Measurements from ENCODE around the gene COP1. TPM values are rescaled to one million over a fixed set of nuclear protein-coding genes. Genes with fewer than 3 reads are reported as not detected.
"Not testable (repeated sequence)": the region's sequence is repeated elsewhere in the genome, so short reads cannot be mapped to it uniquely, and the experiment has no call there.

The COP1 gene
- total RNA-seq = 33.9 and 38.7 TPM in 2 replicates
- polyA plus RNA-seq (2012) = 24.5 TPM

GRCh38 chr1:176206961-176207902 is at the start of gene COP1:
TSS of gene COP1 (minus strand) at chr1:176207286. CDS start at chr1:176206978, 308 bp downstream.
- peak; percentile 97 for DNase-seq (ENCODE audit: low read depth)

GRCh38 chr1:176252191-176252590 is 45.1 kb upstream of the COP1 start:
- DNase-seq (ENCODE audit: low read depth) = no peak

GRCh38 chr1:176244851-176245250 is 37.8 kb upstream of the COP1 start:
- DNase-seq (ENCODE audit: low read depth) = no peak

GRCh38 chr1:176243746-176244145 is 36.7 kb upstream of the COP1 start:
- DNase-seq (ENCODE audit: low read depth) = no peak

GRCh38 chr1:176241385-176242015 is 34.4 kb upstream of the COP1 start:
- peak; percentile 11 for DNase-seq (ENCODE audit: low read depth)

- not testable (repeated sequence) for DNase-seq (ENCODE audit: low read depth)
These were observed 26.6 kb upstream of the COP1 start for GRCh38 chr1:176233657-176234056.

GRCh38 chr1:176227579-176227978 is 20.5 kb upstream of the COP1 start:
- DNase-seq (ENCODE audit: low read depth) = no peak

- no peak for DNase-seq (ENCODE audit: low read depth)
These were observed 18.8 kb upstream of the COP1 start for GRCh38 chr1:176225911-176226310.

GRCh38 chr1:176225479-176225875 is 18.4 kb upstream of the COP1 start:
- DNase-seq (ENCODE audit: low read depth) = no peak

- DNase-seq (ENCODE audit: low read depth) = no peak
These were observed 15.1 kb upstream of the COP1 start for GRCh38 chr1:176222196-176222595.

- no peak for DNase-seq (ENCODE audit: low read depth)
These were observed 13.1 kb upstream of the COP1 start for GRCh38 chr1:176220100-176220689.

- DNase-seq (ENCODE audit: low read depth) = no peak
These were observed 10.5 kb upstream of the COP1 start for GRCh38 chr1:176217461-176218099.

GRCh38 chr1:176216031-176216430 is 8.9 kb upstream of the COP1 start:
- DNase-seq (ENCODE audit: low read depth) = no peak

GRCh38 chr1:176211396-176212165 is 4.5 kb upstream of the COP1 start:
- no peak for DNase-seq (ENCODE audit: low read depth)

GRCh38 chr1:176208034-176208433 is 948 bp upstream of the COP1 start:
- DNase-seq (ENCODE audit: low read depth) = no peak

- peak; percentile 54 for DNase-seq (ENCODE audit: low read depth)
These were observed 803 bp downstream of the COP1 start for GRCh38 chr1:176206006-176206960.

GRCh38 chr1:176205332-176205914 is 1.7 kb downstream of the COP1 start:
- no peak for DNase-seq (ENCODE audit: low read depth)

GRCh38 chr1:176204655-176205054 is 2.4 kb downstream of the COP1 start:
- DNase-seq (ENCODE audit: low read depth) = not testable (repeated sequence)

GRCh38 chr1:176203735-176204134 is 3.4 kb downstream of the COP1 start:
- no peak for DNase-seq (ENCODE audit: low read depth)

Data from myocyte (in vitro differentiated cells).